Measurements from ENCODE around the gene POU6F1. TPM values are rescaled to one million over a fixed set of nuclear protein-coding genes. Genes with fewer than 3 reads are reported as not detected.

POU6F1 gene
- total RNA-seq, 4 donors from 2014 or later: 5.8 to 14.8 (median 8.5) TPM

GRCh38 chr12:51219322-51219721, 1.5 kb upstream of the POU6F1 start:
- no peak for ATAC-seq (ENCODE audit: low FRiP score)
- no peak for TF ChIP-seq CTCF (IDR thresholded peaks at IDR 0.05)
- no peak for DNase-seq (ENCODE audit: low spot score)

- no peak for DNase-seq (ENCODE audit: low spot score)
- TF ChIP-seq CTCF (IDR thresholded peaks at IDR 0.05): no peak
- ATAC-seq (ENCODE audit: low FRiP score): no peak
Measured at GRCh38 chr12:51218607-51219161, 822 bp upstream of the POU6F1 start.

GRCh38 chr12:51217133-51217967, 512 bp downstream of the POU6F1 start:
- no peak for TF ChIP-seq CTCF (IDR thresholded peaks at IDR 0.05)
- no peak for DNase-seq (ENCODE audit: low spot score)
- ATAC-seq (ENCODE audit: low FRiP score): peak; percentile 80

GRCh38 chr12:51216642-51217041, 1.2 kb downstream of the POU6F1 start:
- DNase-seq (ENCODE audit: low spot score) (no peak), ATAC-seq (ENCODE audit: low FRiP score) (no peak)

GRCh38 chr12:51214895-51215294, 3.0 kb downstream of the POU6F1 start:
- no peak for DNase-seq (ENCODE audit: low spot score)
- ATAC-seq (ENCODE audit: low FRiP score): no peak
- no peak for TF ChIP-seq CTCF (IDR thresholded peaks at IDR 0.05)

More at GRCh38 chr12:51216642-51217041, 1.2 kb downstream of the POU6F1 start:
- TF ChIP-seq CTCF (IDR thresholded peaks at IDR 0.05): no peak

- ATAC-seq (ENCODE audit: low FRiP score) (no peak), DNase-seq (ENCODE audit: low spot score) (no peak)
- no peak for TF ChIP-seq CTCF (IDR thresholded peaks at IDR 0.05)
Measured at GRCh38 chr12:51210690-51211395, 7.0 kb downstream of the POU6F1 start.

Data from omental fat pad (tissue), 4 donors.